ENCODE results near the gene STAT6.

STAT6 gene

DNA sequence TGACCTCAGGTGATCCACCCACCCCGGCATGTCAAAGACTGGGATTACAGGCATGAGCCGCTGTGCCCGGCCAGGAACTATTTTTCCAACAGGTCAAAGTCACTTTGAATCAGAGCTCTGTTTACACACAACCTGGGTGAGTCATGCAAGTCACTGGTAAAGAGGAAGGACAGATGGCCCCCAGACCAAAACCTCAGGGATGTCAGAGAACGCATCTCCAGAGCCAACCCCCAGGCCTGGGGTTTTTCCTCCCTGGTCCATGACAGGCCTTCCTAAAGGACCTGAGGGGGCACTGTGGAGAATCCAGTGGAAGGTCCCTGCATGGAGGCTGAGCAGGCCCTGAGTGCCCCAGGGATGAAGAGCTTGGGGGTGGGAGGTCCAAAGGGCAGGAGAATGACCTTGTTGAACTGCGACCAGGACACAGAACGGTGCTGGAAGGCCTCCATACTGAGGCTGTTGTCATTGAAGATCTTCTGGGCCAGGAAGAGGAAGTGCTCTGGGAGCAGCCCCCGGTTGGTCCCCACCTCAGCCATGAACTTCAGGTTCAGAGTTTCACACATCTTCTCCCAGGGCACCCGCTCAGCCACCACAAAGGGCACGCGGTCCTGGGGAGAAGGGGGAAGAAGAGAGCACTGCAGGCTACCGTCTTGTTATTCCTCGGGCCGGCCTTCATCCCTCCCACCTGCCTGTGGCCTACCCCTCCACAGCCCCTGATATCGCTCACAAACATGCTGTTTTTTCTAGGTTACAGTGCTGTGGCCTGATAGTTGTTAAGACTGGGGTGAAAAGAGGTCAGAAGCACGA lies 9.1 kb downstream of the STAT6 start:
- Histone ChIP-seq H3K4me1 (ENCODE audit: control insufficient read depth, low read length) (no peaks in the 10 kb centered on the region), H3K27me3 (ENCODE audit: control insufficient read depth, low read length) (no peaks in the 10 kb centered on the region), H4K20me1 (ENCODE audit: control insufficient read depth, insufficient read depth, low read depth, low read length) (0 out of 2 replicates have a peak, but pooled peaks cover 3% of the 10 kb centered on the region), H3K36me3 (ENCODE audit: control insufficient read depth, low read length) (peaks cover 83% of the 10 kb centered on the region), H3F3A (ENCODE audit: control insufficient read depth, insufficient read depth) (no peaks in the 10 kb centered on the region; the same call in 1 of the 2 replicates), H3K4me2 (ENCODE audit: low read length) (no peak overlapping the region), H3K9me3 (ENCODE audit: control insufficient read depth, insufficient read depth, low read length) (no peaks in the 10 kb centered on the region), H3K27ac (ENCODE audit: low read depth, low read length) (no peak overlapping the region), H3K4me3 (ENCODE audit: low read length) (no peak overlapping the region), H3K9me2 (replicated peaks; ENCODE audit: control insufficient read depth, low read length) (no peaks in the 10 kb centered on the region), H3K79me2 (ENCODE audit: control insufficient read depth, low read length) (peaks cover 9% of the 10 kb centered on the region)
- TF ChIP-seq EZH2phosphoT487 (IDR thresholded peaks at IDR 0.05; ENCODE audit: borderline replicate concordance, low read length) (no peak), CTCF (IDR thresholded peaks at IDR 0.05; ENCODE audit: low read depth, low read length, poor library complexity, severe bottlenecking) (no peak)

- Histone ChIP-seq H3K27me3 (ENCODE audit: control insufficient read depth, low read length) (no peaks in the 10 kb centered on the region), H4K20me1 (ENCODE audit: control insufficient read depth, insufficient read depth, low read depth, low read length) (no peaks in the 10 kb centered on the region), H3K4me3 (ENCODE audit: low read length) (no peak overlapping the region), H3K79me2 (ENCODE audit: control insufficient read depth, low read length) (no peaks in the 10 kb centered on the region), H3K9me2 (replicated peaks; ENCODE audit: control insufficient read depth, low read length) (no peaks in the 10 kb centered on the region), H3K4me2 (ENCODE audit: low read length) (no peak overlapping the region), H3F3A (ENCODE audit: control insufficient read depth, insufficient read depth) (peaks cover 13% of the 10 kb centered on the region), H3K36me3 (ENCODE audit: control insufficient read depth, low read length) (peaks cover 78% of the 10 kb centered on the region), H3K4me1 (ENCODE audit: control insufficient read depth, low read length) (peaks cover 1% of the 10 kb centered on the region), H3K9me3 (ENCODE audit: control insufficient read depth, insufficient read depth, low read length) (no peaks in the 10 kb centered on the region), H3K27ac (ENCODE audit: low read depth, low read length) (no peak overlapping the region)
- TF ChIP-seq CTCF (IDR thresholded peaks at IDR 0.05; ENCODE audit: low read depth, low read length, poor library complexity, severe bottlenecking): no peak
- no peak for TF ChIP-seq EZH2phosphoT487 (IDR thresholded peaks at IDR 0.05; ENCODE audit: borderline replicate concordance, low read length)
Observed at GRCh38 chr12:57099766-57100165, 11.4 kb downstream of the STAT6 start.

DNA sequence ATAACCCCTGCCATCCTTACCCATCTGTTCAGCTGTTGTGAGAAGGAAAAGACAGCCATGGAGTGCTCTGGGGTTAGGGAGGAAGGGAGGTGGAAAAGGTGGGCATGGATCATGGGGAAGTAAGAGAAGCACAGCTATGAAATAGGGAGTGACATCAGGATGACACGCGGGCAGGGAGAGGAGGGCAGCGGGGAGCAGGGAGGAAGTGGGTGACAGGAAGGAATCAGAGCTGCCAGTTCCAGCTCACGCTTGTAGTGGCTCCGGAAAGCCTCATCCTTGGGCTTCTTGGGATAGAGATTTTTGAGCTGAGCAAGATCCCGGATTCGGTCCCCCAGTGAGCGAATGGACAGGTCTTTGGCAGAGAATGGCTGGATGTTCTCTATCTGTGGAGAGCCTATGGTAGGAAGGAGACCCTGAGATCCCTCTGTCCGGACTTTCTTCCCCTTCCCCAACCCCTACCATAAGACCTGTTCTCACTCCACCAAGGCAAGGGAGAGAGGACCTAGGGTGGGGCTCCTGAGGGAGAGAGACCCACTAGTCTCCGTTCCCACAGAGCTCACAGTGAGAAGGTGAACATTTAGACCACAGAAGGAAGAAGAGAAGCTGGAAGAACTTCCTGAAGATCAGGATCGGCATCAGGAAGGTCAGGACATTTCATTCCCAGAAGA lies 12.0 kb downstream of the STAT6 start:
- H3K9me2 ChIP-seq (replicated peaks; ENCODE audit: control insufficient read depth, low read length): no peaks in the 10 kb centered on the region
- peaks cover 13% of the 10 kb centered on the region for H3F3A ChIP-seq (ENCODE audit: control insufficient read depth, insufficient read depth)
- TF ChIP-seq CTCF (IDR thresholded peaks at IDR 0.05; ENCODE audit: low read depth, low read length, poor library complexity, severe bottlenecking): no peak
- no peak for TF ChIP-seq EZH2phosphoT487 (IDR thresholded peaks at IDR 0.05; ENCODE audit: borderline replicate concordance, low read length)
- H3K79me2 ChIP-seq (ENCODE audit: control insufficient read depth, low read length): no peaks in the 10 kb centered on the region
- no peak overlapping the region for H3K4me3 ChIP-seq (ENCODE audit: low read length)
- no peak overlapping the region for H3K27ac ChIP-seq (ENCODE audit: low read depth, low read length)
- H3K27me3 ChIP-seq (ENCODE audit: control insufficient read depth, low read length): no peaks in the 10 kb centered on the region
- H3K9me3 ChIP-seq (ENCODE audit: control insufficient read depth, insufficient read depth, low read length): no peaks in the 10 kb centered on the region
- H3K4me1 ChIP-seq (ENCODE audit: control insufficient read depth, low read length): peaks cover 7% of the 10 kb centered on the region
- no peaks in the 10 kb centered on the region for H4K20me1 ChIP-seq (ENCODE audit: control insufficient read depth, insufficient read depth, low read depth, low read length)
- H3K36me3 ChIP-seq (ENCODE audit: control insufficient read depth, low read length): peaks cover 75% of the 10 kb centered on the region
- H3K4me2 ChIP-seq (ENCODE audit: low read length): no peak overlapping the region

Measured in DOHH2 (cell line).